NCI-H1048 (cell line): Measurements from ENCODE around the gene DHRS3.
"Not testable (repeated sequence)": the region's sequence is repeated elsewhere in the genome, so short reads cannot be mapped to it uniquely, and the experiment has no call there.

ENCODE experiments used
- DNase-seq: peaks from one replicate; lab custom pipeline; 2025; lab: John Stamatoyannopoulos, UW

The DHRS3 gene

DNA sequence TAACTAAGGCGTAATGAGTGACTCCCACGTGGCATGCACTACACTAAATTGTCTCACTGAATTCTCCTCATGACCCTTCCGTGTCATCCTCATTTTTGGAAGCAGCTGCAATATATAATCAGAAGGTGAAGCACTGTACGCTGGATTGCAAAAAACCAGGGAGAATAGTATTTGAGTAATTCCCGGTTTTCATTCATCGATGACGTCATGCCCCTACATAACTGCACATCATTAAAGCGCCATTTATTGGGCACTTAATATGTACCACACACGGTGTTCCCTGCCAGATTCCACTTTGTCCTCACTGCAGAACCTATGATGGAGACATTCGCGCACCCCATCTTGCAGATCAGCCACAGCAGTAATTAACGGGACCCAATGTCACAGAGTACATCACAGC lies 41.0 kb downstream of the DHRS3 start:
- no peak for DNase-seq

GRCh38 chr1:12574757-12575139 lies 43.3 kb downstream of the DHRS3 start:
- DNase-seq: no peak

- DNase-seq: no peak
These were observed 44.8 kb downstream of the DHRS3 start for GRCh38 chr1:12573015-12573825.

DNA sequence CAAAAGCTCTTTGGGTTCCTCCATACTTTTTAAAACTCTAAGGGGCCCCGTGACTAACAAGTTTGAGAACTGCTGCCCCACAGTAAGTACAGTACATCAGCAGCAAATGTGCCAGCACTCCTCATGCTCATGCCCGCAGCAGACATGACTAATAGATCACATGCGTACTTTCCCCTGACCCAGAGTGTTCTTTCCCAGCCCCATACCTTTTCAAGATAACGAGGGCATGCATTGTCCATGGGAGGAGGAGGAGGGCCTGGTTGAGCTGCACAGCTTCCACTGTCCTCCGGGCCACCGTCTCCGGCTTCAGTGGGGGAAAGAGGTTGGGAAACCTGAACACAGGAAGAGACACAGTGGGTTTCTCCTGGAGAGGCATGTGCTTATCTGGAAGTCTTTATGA lies 45.5 kb downstream of the DHRS3 start:
- DNase-seq: no peak

DNA sequence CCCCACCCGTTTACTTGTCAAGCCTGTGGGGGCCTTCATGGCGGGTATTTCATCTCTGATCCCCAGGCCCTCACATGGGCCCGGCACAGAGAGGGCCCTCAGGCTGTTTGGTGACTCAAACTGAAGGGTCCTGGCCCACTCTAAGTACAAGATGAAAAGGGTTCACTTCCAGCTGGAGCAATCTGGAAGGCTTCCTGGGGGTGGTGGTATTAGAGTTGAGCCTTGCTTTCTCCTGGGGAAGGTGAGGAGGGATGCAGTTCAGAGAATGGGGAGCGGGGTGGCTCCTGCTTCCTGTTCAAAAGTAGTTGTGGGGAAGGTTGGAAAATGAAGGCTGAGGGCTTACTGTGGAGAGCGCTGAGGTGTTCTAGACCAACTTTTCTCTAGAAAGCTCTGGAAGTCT lies 47.7 kb downstream of the DHRS3 start:
- no peak for DNase-seq

DNA sequence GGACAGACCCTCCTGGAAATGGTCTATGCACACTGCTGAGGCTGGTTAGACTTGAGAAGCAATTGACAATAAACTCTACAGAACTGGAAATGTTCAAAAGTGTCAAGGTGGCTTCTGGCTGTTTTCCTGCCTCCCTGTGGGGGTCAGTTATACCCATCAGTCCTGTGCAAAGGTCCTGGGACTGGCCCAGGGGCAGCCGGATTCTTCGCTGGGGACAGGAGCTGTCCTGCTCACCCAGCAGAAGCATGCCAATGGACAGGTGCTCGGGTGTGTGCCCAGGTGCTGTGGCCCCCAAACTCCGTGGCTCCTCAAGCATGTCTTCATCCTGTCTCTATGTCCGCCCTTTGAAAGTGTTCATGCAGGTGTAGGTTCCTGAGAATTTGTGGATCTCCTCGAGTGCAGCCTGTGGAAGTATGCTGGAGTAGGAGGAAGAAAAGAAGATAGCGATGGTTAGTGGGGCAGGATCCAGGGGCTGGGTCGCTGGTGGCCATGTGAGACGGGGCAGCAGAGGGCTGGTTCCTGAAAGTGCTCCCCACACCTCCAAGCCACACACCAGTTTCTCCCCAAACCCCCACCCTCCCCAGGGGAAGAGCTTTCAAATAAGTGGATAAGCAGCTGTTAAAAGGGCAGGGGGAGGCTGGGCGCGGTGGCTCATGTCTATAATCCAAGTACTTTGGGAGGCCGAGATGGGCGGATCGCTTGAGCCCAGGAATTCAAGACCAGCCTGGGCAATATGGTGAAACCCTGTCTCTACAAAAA lies 49.8 kb downstream of the DHRS3 start:
- no peak for DNase-seq

DNA sequence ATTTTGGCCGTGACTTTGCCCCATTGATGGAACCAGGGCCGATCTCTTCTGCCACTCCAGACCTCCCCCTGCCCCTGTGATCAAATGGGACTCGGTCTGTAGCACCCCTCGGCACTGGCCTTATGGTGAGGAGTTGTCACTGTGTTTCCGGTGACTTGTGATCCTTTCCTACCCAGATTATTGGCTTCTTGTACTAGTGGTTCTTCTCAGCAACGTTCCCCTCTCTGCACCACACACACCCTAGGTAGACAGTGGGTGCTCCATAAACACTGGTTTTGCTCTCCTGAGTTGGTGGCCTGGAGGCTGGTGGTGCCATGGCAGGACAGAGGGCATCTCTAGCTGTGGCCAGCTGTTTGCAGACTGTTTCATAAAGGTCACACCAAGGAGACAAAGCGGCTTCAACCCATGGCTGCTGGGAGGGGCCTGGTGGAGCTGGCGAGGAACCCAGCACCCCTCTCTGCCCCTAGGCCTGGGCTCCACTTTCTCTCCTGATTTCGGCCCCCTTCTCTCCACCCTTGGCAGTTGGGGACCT lies 50.7 kb downstream of the DHRS3 start:
- no peak for DNase-seq

DNA sequence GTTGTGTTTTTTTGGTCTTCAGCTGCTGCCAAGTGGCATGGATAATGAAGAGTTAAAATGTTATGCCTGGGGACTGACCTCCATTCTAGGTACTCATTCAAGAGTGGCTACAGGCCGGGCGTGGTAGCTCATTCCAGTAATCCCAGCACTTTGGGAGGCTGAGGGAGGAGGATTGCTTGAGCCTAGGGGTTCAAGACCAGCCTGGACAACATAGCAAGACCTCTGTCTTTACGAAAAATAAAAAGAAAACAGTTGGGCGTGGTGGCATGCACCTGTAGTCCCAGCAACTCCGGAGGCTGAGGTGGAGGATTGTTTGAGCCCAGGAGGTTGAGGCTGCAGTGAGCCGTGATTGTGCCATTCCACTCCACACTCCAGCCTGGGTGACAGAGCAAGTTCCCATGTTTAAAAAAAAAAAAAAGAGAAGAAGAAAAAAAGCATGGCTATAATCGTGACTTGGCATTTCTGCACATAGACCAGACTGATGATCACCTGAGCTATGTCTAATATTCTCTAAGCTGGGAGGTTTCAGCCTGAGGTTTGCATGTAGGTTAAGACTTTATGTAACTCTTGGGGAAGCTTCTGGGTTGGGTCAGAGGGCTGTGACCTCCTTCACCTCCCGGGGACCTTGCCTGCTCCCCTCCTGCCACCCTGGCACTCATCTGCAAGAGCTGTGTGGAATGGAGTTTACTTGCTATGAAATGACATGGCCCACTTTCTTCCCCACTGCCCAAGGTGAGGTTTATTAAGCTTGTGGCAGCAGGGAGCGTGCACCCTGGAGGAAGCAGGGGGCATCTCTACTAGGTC lies 51.3 kb downstream of the DHRS3 start:
- DNase-seq: no peak

- no peak for DNase-seq
These were observed 52.1 kb downstream of the DHRS3 start for GRCh38 chr1:12565966-12566352.

- no peak for DNase-seq
These were observed 52.7 kb downstream of the DHRS3 start for GRCh38 chr1:12565094-12565965.

- DNase-seq: not testable (repeated sequence)
These were observed 53.8 kb downstream of the DHRS3 start for GRCh38 chr1:12564251-12564650.

DNA sequence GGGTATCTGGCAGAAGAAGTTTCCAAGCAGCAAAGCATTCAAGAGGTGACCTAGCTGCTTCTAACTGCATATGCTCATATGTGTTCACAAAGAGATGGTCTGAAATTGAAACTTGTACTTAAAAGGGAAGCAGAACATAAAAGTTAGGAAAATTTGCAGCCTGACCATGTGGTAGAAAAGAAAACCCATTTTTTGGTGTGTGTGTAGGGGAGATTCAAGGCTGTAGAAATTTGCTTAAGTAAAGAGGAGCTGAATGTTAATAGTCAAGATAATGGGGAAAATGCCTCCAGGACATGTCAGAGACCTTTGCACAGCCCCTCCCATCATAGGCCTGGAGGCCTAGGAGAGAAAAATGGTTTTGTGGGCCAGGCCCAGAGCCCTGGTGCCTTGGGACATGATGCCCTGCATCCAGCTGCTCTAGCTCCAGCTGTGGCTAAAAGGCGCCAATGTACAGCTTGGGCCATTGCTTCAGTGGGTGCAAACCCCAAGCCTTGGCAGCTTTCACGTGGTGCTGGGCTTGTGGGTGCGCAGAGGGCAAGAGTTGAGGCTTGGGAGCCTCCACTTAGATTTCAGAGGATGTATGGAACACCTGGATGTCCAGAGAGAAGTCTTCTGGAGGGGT lies 54.9 kb downstream of the DHRS3 start:
- no peak for DNase-seq

DNA sequence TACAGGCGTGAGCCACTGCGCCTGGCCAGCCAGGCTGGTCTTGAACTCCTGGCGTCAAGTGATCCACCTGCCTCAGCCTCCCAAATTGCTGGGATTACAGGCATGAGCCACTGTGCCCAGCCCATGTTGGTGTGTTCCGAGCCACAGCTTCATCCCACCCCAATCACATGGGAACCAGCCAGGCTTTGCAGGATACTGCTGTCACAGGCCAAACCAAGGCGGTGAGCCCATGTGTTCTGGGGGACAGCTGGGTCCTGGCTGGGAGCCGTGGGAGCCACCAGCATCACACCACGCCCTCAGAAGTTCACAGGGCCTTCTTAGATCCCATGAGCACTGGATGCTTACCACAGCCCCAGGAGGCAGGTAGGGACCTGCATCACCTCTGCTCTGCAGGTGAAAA lies 56.9 kb downstream of the DHRS3 start:
- DNase-seq: no peak

GRCh38 chr1:12556957-12557935 lies 60.8 kb downstream of the DHRS3 start:
- DNase-seq: no peak

GRCh38 chr1:12556368-12556930 lies 61.6 kb downstream of the DHRS3 start:
- no peak for DNase-seq

GRCh38 chr1:12555411-12556367 lies 62.3 kb downstream of the DHRS3 start:
- DNase-seq: no peak

GRCh38 chr1:12554521-12555305 lies 63.3 kb downstream of the DHRS3 start:
- no peak for DNase-seq
